Stimulated activated naive CD8-positive, alpha-beta T cell treated with anti-CD3 and anti-CD28 coated beads, Interleukin-15, Interleukin-2, amounts not matched to agents 100 ng/mL and 50 ng/mL, for 24 hours (primary cell): ENCODE data around the gene RPS13.
"Not testable (repeated sequence)": the region's sequence is repeated elsewhere in the genome, so short reads cannot be mapped to it uniquely, and the experiment has no call there.

Experiments used
- H3K27ac Mint-ChIP-seq: one replicate; pipeline ENCODE4 v1.8.0; 2021; ENCODE audit warnings: mild to moderate bottlenecking, mixed read lengths
- H3K27me3 Mint-ChIP-seq: one replicate; pipeline ENCODE4 v1.8.0; 2021; ENCODE audit warnings: mixed read lengths
- H3K36me3 Mint-ChIP-seq: one replicate; pipeline ENCODE4 v1.8.0; 2021; ENCODE audit warnings: low read depth, mixed read lengths
- H3K4me1 Mint-ChIP-seq: one replicate; pipeline ENCODE4 v1.8.0; 2021; ENCODE audit warnings: low read depth, mixed read lengths
- H3K4me3 Mint-ChIP-seq: one replicate; pipeline ENCODE4 v1.8.0; 2021; ENCODE audit warnings: mild to moderate bottlenecking, mixed read lengths
- H3K9me3 Mint-ChIP-seq: one replicate; pipeline ENCODE4 v1.8.0; 2021; ENCODE audit warnings: mixed read lengths

RPS13 gene

DNA sequence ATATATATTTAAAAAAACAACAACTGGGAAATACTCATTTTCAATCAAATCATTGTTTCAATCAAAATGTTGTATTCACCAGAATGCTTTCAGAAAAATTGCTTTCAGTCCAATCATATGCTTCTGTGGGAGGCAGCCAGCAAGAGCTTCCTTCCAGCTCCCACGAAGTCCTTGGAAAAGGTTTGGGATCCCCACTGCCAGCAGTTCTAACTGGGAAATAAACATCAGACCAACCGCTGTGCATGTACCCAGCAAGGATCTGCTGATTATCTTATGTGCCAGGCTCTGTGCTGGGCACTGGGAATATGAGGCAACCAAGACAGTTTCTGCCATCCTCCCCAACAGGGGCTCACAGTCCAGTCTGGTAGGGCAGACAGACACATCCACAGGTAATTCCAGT lies 10.8 kb downstream of the RPS13 start:
- Mint-ChIP-seq H3K27me3 (no peaks in the 10 kb centered on the region), H3K4me1 (no peaks in the 10 kb centered on the region), H3K36me3 (no peaks in the 10 kb centered on the region), H3K27ac (no peak overlapping the region), H3K4me3 (no peak overlapping the region), H3K9me3 (no peaks in the 10 kb centered on the region)

DNA sequence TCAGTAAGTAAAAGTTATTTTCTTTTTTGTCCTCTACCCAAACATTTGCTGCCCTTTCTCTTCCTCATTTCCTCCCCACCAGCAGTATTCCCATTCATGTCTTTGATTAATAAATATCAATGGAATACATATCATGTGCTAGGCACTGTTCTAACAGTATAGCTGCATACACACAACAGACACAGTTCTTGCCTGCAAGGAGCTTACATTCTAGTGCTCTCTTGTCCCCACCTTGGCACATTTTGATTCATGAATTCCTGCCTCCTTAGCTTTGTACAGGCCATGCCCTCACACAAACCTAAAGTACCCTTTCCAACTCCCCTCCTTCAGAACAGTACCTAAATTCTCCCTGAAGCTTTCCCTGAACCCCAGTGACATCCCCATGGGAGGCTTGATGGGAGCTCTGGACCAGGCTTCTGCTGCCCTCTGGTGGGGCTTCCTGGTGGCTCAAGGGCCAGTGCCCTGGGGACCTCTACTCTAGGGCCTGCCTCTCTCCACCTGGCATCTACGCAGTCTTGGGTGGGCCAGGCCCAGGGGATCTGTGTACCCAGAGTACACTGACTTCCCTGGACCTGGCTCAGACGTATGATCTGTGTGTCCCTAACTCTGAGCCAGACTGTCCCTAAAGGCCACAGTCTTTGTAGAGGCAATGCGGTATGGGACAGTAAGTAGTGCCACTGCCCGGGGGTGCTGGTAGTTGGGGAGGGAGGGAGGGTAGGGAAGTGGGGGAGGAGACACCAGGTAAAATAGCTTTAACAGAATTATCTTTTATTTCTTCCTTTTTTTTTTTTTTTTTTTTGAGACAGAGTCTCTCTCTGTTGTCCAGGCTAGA lies 14.1 kb downstream of the RPS13 start:
- Mint-ChIP-seq H3K4me3 (no peak overlapping the region), H3K4me1 (no peaks in the 10 kb centered on the region), H3K9me3 (no peaks in the 10 kb centered on the region), H3K27me3 (no peaks in the 10 kb centered on the region), H3K27ac (no peak overlapping the region), H3K36me3 (no peaks in the 10 kb centered on the region)

DNA sequence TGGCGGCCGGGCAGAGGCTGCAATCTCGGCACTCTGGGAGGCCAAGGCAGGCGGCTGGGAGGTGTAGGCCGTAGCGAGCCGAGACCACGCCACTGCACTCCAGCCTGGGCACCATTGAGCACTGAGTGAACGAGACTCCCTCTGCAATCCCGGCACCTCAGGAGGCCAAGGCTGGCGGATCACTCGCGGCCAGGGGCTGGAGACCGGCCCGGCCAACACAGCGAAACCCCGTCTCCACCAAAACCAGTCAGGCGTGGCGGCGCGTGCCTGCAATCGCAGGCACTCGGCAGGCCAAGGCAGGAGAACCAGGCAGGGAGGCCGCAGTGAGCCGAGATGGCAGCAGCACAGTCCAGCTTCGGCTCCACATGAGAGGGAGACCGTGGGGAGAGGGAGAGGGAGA lies 26.3 kb downstream of the RPS13 start:
- not testable (repeated sequence) for H3K36me3 Mint-ChIP-seq, H3K9me3 Mint-ChIP-seq, H3K4me3 Mint-ChIP-seq, H3K4me1 Mint-ChIP-seq, H3K27ac Mint-ChIP-seq, H3K27me3 Mint-ChIP-seq

DNA sequence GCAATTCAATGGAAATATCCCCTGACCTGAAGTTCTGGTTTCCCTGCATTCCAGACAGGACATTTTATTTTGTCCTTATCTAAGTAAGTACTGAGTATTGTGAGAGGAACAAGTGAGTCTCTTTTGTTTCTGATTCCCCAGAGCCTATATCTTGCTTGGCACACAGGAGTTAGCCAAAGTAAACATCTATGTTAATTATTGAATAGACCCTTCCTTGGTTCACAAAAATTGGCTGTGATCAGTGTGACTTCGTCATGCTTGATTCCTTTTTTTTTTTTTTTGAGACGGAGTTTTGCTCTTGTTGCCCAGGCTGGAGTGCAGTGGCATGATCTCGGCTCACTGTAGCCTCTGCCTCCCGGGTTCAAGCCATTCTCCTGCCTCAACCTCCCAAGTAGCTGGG lies 29.0 kb downstream of the RPS13 start:
- H3K36me3 Mint-ChIP-seq, H3K9me3 Mint-ChIP-seq, H3K4me1 Mint-ChIP-seq, H3K27ac Mint-ChIP-seq, H3K4me3 Mint-ChIP-seq, H3K27me3 Mint-ChIP-seq: not testable (repeated sequence)

DNA sequence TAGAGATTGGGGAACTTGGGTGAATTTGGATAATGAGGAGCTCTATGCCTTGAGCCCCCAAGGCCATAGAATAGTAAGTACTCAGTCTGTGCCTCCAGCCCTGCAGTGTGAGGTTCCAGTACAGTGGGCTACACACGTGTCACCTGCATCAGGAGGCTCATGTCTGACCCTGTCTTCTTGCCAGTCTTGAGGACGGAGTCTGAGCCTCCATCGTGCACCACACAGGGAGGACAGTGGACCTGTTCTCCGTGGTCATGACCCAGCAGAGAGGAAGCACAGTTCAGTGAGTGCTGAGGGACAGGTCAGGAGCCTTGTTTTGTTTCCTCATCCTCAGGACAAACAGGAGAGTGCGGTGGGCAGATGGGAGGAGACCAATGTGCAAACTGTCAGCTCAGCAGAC lies 30.8 kb downstream of the RPS13 start:
- H3K27ac Mint-ChIP-seq = no peak overlapping the region
- no peaks in the 10 kb centered on the region for H3K4me1 Mint-ChIP-seq
- no peaks in the 10 kb centered on the region for H3K27me3 Mint-ChIP-seq
- no peaks in the 10 kb centered on the region for H3K36me3 Mint-ChIP-seq
- H3K4me3 Mint-ChIP-seq = no peak overlapping the region
- H3K9me3 Mint-ChIP-seq = no peaks in the 10 kb centered on the region

DNA sequence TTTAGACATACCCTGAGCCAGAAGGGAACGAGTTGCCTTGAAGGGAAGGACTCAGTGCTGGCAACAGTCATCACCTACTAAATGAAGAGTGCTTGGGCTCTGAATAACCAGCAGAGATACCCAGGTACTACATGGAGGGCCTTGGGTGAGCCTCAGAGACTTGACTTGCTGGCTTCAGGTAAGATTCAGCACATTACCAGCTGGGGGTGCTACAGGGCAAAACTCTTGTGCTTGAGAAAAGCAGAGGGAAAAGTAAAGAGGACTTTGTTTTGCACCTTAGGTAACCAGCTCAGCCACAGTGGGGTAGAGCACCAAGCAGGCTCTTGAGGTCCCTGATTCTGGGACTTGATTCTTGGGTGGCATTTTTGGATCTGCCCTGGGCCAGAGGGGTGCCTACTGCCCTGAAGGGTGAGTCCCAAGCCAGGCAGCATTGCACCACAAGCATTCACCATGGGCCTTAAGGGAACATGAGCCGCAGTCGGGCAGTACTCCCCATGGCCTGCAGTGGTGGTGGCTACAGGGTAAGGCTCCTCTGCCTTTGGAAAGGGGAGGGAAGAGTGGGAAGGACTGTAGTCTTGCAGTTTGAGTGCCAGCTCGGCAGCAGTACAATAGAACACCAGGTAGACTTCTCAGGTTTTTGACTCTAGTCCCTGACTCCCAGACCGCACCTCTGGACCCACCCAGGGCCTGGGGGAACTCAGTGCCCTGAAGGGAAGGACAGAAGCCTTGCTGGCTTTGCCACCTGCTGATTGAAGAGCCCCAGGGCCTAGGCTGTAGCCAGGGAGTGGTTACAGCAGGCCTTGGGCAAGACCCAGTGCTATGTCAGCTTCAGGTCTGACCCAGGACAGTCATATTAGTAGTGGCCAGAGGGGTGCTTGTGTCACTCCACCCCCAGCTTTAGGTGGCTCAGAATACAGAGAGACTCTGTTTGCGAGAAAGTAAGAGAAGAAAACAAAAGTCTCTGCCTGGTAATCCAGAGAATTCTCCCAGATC lies 40.5 kb downstream of the RPS13 start:
- H3K9me3 Mint-ChIP-seq = no peaks in the 10 kb centered on the region
- peaks cover 7% of the 10 kb centered on the region for H3K36me3 Mint-ChIP-seq
- no peak overlapping the region for H3K27ac Mint-ChIP-seq
- H3K4me1 Mint-ChIP-seq = no peaks in the 10 kb centered on the region
- no peak overlapping the region for H3K4me3 Mint-ChIP-seq
- peaks cover 8% of the 10 kb centered on the region for H3K27me3 Mint-ChIP-seq

DNA sequence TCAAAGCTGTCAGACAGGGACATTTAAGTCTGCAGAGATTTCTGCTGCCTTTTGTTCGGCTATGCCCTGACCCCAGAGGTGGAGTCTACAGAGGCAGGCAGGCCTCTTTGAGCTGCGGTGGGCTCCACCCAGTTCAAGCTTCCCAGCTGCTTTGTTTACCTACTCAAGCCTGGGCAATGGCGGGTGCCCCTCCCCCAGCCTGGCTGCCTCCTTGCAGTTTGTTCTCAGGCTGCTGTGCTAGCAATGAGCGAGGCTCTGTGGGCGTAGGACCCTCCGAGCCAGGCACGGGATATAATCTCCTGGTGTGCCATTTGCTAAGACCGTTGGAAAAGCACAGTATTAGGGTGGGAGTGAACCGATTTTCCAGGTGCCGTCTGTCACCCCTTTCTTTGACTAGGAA lies 43.4 kb downstream of the RPS13 start:
- not testable (repeated sequence) for H3K4me1 Mint-ChIP-seq, H3K4me3 Mint-ChIP-seq, H3K9me3 Mint-ChIP-seq, H3K27me3 Mint-ChIP-seq, H3K27ac Mint-ChIP-seq, H3K36me3 Mint-ChIP-seq

DNA sequence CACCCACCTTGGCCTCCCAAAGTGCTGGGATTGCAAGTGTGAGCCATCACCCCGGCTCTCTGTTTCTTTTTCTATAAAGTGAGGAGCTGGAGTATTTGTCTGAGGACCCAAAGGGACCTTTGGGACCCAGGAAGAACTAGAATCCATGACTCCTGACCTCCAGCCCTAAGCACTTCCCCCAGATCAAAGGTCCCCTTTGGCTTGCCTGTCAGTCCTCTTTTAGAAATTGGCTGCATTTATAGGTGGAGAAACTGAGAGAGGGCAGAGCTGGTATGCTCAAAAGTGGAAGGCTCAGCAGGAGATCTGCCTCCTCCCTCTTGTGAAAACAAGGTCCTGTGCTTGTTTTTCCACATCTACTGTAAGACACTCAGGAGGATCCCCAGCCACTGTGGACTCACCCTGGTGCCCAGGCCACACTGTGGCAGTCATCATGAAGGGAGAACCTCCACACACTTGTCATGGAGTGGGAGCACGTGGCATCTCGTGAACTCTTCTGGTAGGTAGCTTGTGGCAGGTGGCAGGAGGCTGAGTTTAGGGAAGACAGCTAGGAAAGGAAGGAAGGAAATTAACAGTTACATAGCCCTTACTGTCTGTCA lies 50.9 kb downstream of the RPS13 start:
- Mint-ChIP-seq H3K9me3 (no peaks in the 10 kb centered on the region), H3K36me3 (no peaks in the 10 kb centered on the region), H3K4me1 (no peaks in the 10 kb centered on the region), H3K4me3 (no peak overlapping the region), H3K27me3 (no peaks in the 10 kb centered on the region), H3K27ac (no peak overlapping the region)

DNA sequence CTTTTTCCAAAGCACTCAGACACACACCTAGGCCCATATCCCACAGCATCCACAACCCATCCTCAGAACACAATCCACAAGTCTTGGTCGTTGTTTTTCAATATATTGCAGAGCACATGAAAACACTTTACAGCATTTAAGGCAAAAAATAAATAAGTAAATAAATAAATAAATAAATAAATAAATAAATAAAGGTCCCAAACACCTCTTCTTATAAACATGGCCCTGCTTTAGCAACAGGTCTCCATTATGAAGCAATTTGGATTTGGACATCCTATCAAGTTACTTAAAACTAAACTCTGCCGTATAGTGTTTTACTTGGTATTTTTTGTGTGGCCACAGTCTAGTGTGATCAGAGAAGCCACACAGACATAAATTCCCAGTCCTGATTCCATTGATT lies 52.5 kb downstream of the RPS13 start:
- Mint-ChIP-seq H3K4me3 (no peak overlapping the region), H3K27me3 (no peaks in the 10 kb centered on the region), H3K27ac (no peak overlapping the region), H3K9me3 (no peaks in the 10 kb centered on the region), H3K4me1 (no peaks in the 10 kb centered on the region), H3K36me3 (no peaks in the 10 kb centered on the region)
